ENCODE measurements around the gene CCDC88C. TPM values are rescaled to one million over a fixed set of nuclear protein-coding genes. Genes with fewer than 3 reads are reported as not detected.

Gene CCDC88C
- total RNA-seq, 2 donors from 2014 or later, result 36.3 to 57.4 TPM

- Histone ChIP-seq H3K27me3 (no peaks in the 10 kb centered on the region), H3K36me3 (replicated peaks in 1 of 2; ENCODE audit: insufficient read depth in 1 of 2, low read depth in 2 of 2) (no peaks in the 10 kb centered on the region), H3K4me1 (peaks cover under 1% of the 10 kb centered on the region), H3K27ac (no peak overlapping the region), H3K9me3 (no peaks in the 10 kb centered on the region), H3K4me3 (no peak overlapping the region)
- no peak for ATAC-seq
- DNase-seq, result no peak
- TF ChIP-seq POLR2A (IDR thresholded peaks at IDR 0.05), result no peak
- no peak for TF ChIP-seq CTCF (IDR thresholded peaks at IDR 0.05)
- WGBS, 2 donors, result 79 to 80% methylated on average over 7 of the region's 7 CpGs
- intact Hi-C loops (cut with DNase I), result no loop called here
Observed at GRCh38 chr14:91327250-91327595, 90.4 kb downstream of the CCDC88C start.

- Histone ChIP-seq H3K27me3 (no peaks in the 10 kb centered on the region), H3K4me1 (no peaks in the 10 kb centered on the region), H3K36me3 (replicated peaks in 1 of 2; ENCODE audit: insufficient read depth in 1 of 2, low read depth in 2 of 2) (no peaks in the 10 kb centered on the region), H3K9me3 (no peaks in the 10 kb centered on the region), H3K4me3 (no peak overlapping the region), H3K27ac (no peak overlapping the region)
- TF ChIP-seq POLR2A (IDR thresholded peaks at IDR 0.05) (no peak), CTCF (IDR thresholded peaks at IDR 0.05) (no peak)
- no peak for ATAC-seq
- no peak for DNase-seq
- intact Hi-C loops (cut with DNase I), result no loop called here
- WGBS, 2 donors, result 77 to 83% methylated on average over 9 to 14 of the region's 14 CpGs
Observed at GRCh38 chr14:91326514-91327249, 90.9 kb downstream of the CCDC88C start.

- Histone ChIP-seq H3K36me3 (replicated peaks in 1 of 2; ENCODE audit: insufficient read depth in 1 of 2, low read depth in 2 of 2) (no peaks in the 10 kb centered on the region), H3K9me3 (no peaks in the 10 kb centered on the region), H3K27ac (peak overlapping the region in 2 of 4 donors; percentile 27 to 45), H3K4me3 (no peak overlapping the region), H3K4me1 (no peaks in the 10 kb centered on the region), H3K27me3 (no peaks in the 10 kb centered on the region)
- no peak for TF ChIP-seq CTCF (IDR thresholded peaks at IDR 0.05)
- TF ChIP-seq POLR2A (IDR thresholded peaks at IDR 0.05), result no peak
- ATAC-seq (no peak), DNase-seq (no peak)
- intact Hi-C loops (cut with DNase I), result no loop called here
- WGBS, 2 donors, result 76 to 80% methylated on average over 16 to 20 of the region's 20 CpGs
Observed at GRCh38 chr14:91324606-91325575, 92.7 kb downstream of the CCDC88C start.

- 38 to 57% methylated on average over 24 to 25 of the region's 25 CpGs for WGBS, 2 donors
- Histone ChIP-seq H3K4me3 (no peak overlapping the region), H3K9me3 (no peaks in the 10 kb centered on the region), H3K27me3 (no peaks in the 10 kb centered on the region), H3K4me1 (no peaks in the 10 kb centered on the region), H3K36me3 (replicated peaks in 1 of 2; ENCODE audit: insufficient read depth in 1 of 2, low read depth in 2 of 2) (no peaks in the 10 kb centered on the region), H3K27ac (peak overlapping the region in 2 of 4 donors; percentile 27 to 45)
- peak; percentile 74 for ATAC-seq
- intact Hi-C loops (cut with DNase I), result loop anchor here (2.0 kb wide), 1 partner anchor 97 kb away; no protein-coding TSS in a partner anchor
- DNase-seq, result peak; percentile 80 to 90 (median 88)
- TF ChIP-seq CTCF (IDR thresholded peaks at IDR 0.05), result peak; percentile 90 to 96 (median 92)
- no peak for TF ChIP-seq POLR2A (IDR thresholded peaks at IDR 0.05)
Observed at GRCh38 chr14:91323671-91324605, 93.7 kb downstream of the CCDC88C start.
